ENCODE measurements around the gene RGS9BP.

GRCh38 chr19:32702010-32702409, 26.4 kb downstream of the RGS9BP start:
- TF ChIP-seq POLR2AphosphoS5 (IDR thresholded peaks at IDR 0.05; ENCODE audit: low read depth, low read length) (no peak), REST (IDR thresholded peaks at IDR 0.05; ENCODE audit: insufficient read depth in 1 of 2, low read depth in 2 of 2, low read length in 2 of 2) (no peak)
